GM23338 (cell line): Measurements from ENCODE around the gene EMCN. TPM values are rescaled to one million over a fixed set of nuclear protein-coding genes. Genes with fewer than 3 reads are reported as not detected.
A peak's percentile ranks its signal among the peaks of the same experiment; 100 is the strongest.

Experiments used
- ATAC-seq: fragments of 200-7000 bp; cut with Tn5 transposase; 3 replicates; pipeline ENCODE4 v1.9.1; 2020
- DNase-seq: peaks from one replicate; pipeline ENCODE4 v3.0.0-alpha.2; 2015; ENCODE audit warnings: low spot score
- H2AFZ ChIP-seq: fragments of 200-600 bp; sonication (generic); 2 replicates; pipeline ENCODE4 v1.8.0; 2016; ENCODE audit warnings: antibody characterized with exemption, mild to moderate bottlenecking, moderate library complexity
- H3F3A ChIP-seq: fragments of 200-600 bp; sonication (generic); replicated peaks from 2 replicates; pipeline ENCODE4 v1.8.0; 2017; ENCODE audit warnings: antibody characterized with exemption, mixed run types, low read depth
- H3K27ac ChIP-seq: fragments of 200-600 bp; sonication (generic); 2 replicates; pipeline ENCODE4 v1.6.1; 2016; ENCODE audit warnings: low read depth
- H3K27me3 ChIP-seq: fragments of 200-600 bp; sonication (generic); 2 replicates; pipeline ENCODE4 v1.8.0; 2016; ENCODE audit warnings: mild to moderate bottlenecking, mixed run types, moderate library complexity; ENCODE audit not compliant: insufficient read depth
- H3K36me3 ChIP-seq: fragments of 200-600 bp; sonication (generic); 2 replicates; pipeline ENCODE4 v1.8.0; 2016; ENCODE audit warnings: mild to moderate bottlenecking; ENCODE audit not compliant: insufficient read depth
- H3K4me1 ChIP-seq: fragments of 200-600 bp; sonication (generic); 2 replicates; pipeline ENCODE4 v1.8.0; 2016; ENCODE audit warnings: mild to moderate bottlenecking, moderate library complexity; ENCODE audit not compliant: insufficient read depth
- H3K4me2 ChIP-seq: fragments of 200-600 bp; sonication (generic); 2 replicates; pipeline ENCODE4 v1.7.1; 2017; ENCODE audit warnings: mixed run types
- H3K4me3 ChIP-seq: fragments of 200-600 bp; sonication (generic); 2 replicates; pipeline ENCODE4 v1.6.1; 2016; ENCODE audit warnings: mixed run types
- H3K79me2 ChIP-seq: fragments of 200-600 bp; sonication (generic); replicated peaks from 2 replicates; pipeline ENCODE4 v1.8.0; 2017; ENCODE audit warnings: mild to moderate bottlenecking; ENCODE audit not compliant: insufficient read depth
- H3K9me2 ChIP-seq: fragments of 200-600 bp; sonication (generic); 2 replicates; pipeline ENCODE4 v1.8.0; 2017; ENCODE audit not compliant: insufficient read depth
- H4K20me1 ChIP-seq: fragments of 200-600 bp; sonication (generic); replicated peaks from 2 replicates; pipeline ENCODE4 v1.8.0; 2017; ENCODE audit warnings: mild to moderate bottlenecking; ENCODE audit not compliant: insufficient read depth
- H3K27ac Mint-ChIP-seq: 2 replicates; pipeline ENCODE4 v1.8.0; 2020; ENCODE audit warnings: inconsistent platforms, mild to moderate bottlenecking, moderate library complexity, mixed read lengths
- H3K27me3 Mint-ChIP-seq: 3 replicates; pipeline ENCODE4 v1.8.0; 2022; ENCODE audit warnings: low read depth, mild to moderate bottlenecking, moderate library complexity, mixed read lengths, inconsistent platforms; ENCODE audit not compliant: insufficient read depth, poor library complexity
- H3K36me3 Mint-ChIP-seq: 3 replicates; pipeline ENCODE4 v1.8.0; 2021; ENCODE audit warnings: low read depth, mild to moderate bottlenecking, inconsistent platforms, moderate library complexity, mixed read lengths
- H3K4me1 Mint-ChIP-seq: 3 replicates; pipeline ENCODE4 v1.8.0; 2020; ENCODE audit warnings: mild to moderate bottlenecking, inconsistent platforms, mixed read lengths
- H3K4me3 Mint-ChIP-seq: 3 replicates; pipeline ENCODE4 v1.8.0; 2021; ENCODE audit warnings: moderate library complexity, mild to moderate bottlenecking, inconsistent platforms, mixed read lengths
- H3K9me3 Mint-ChIP-seq: 3 replicates; pipeline ENCODE4 v1.8.0; 2020; ENCODE audit warnings: moderate library complexity, mild to moderate bottlenecking, inconsistent platforms, mixed read lengths
- CREB1 ChIP-seq: fragments of 250-450 bp; sonication (Bioruptor Pico); IDR thresholded peaks from 2 replicates; pipeline ENCODE4 v1.5.0; 2020; ENCODE audit warnings: low read depth, mild to moderate bottlenecking, moderate library complexity
- EZH2 ChIP-seq: fragments of 200-600 bp; sonication (generic); IDR thresholded peaks from one replicate; pipeline ENCODE4 v1.8.0; 2017; ENCODE audit warnings: antibody characterized with exemption, mild to moderate bottlenecking, low read depth; ENCODE audit not compliant: unreplicated experiment
- EZH2phosphoT487 ChIP-seq: fragments of 200-600 bp; sonication (generic); IDR thresholded peaks from one replicate; pipeline ENCODE4 v1.8.1; 2018; ENCODE audit warnings: antibody characterized with exemption; ENCODE audit not compliant: unreplicated experiment
- JUNB ChIP-seq: IDR thresholded peaks from one replicate; pipeline ENCODE4 v1.6.1; 2016; ENCODE audit warnings: antibody characterized with exemption; ENCODE audit not compliant: unreplicated experiment
- NANOG ChIP-seq: IDR thresholded peaks from 2 replicates; pipeline ENCODE4 v1.6.1; 2016; ENCODE audit warnings: antibody characterized with exemption, borderline replicate concordance
- POLR2AphosphoS5 ChIP-seq: IDR thresholded peaks from 2 replicates; pipeline ENCODE4 v1.6.1; 2016; ENCODE audit warnings: antibody characterized with exemption, low read depth
- REST ChIP-seq: IDR thresholded peaks from one replicate; pipeline ENCODE4 v1.6.1; 2018; ENCODE audit warnings: antibody characterized with exemption; ENCODE audit not compliant: unreplicated experiment
- STAT1 ChIP-seq: IDR thresholded peaks from one replicate; pipeline ENCODE4 v1.6.1; 2016; ENCODE audit warnings: antibody characterized with exemption; ENCODE audit not compliant: unreplicated experiment
- ZNF462 ChIP-seq: fragments of 250-450 bp; sonication (Bioruptor Pico); IDR thresholded peaks from 2 replicates; pipeline ENCODE4 v1.5.0; 2020; ENCODE audit warnings: mild to moderate bottlenecking, moderate library complexity
- polyA plus RNA-seq: library from polyadenylated mRNA; unstranded; fragments of >200 nt; fragmentation: Nextera tagmentation; extraction: Ambion mirVana; gene quantifications from 2 replicates; pipeline ENCODE4 v1.2.1, GENCODE V29; 2016
- total RNA-seq: library from RNA; depleted of rRNA; stranded (reverse); fragments of >200 nt; shearing (Covaris generic); gene quantifications from 2 replicates; pipeline ENCODE4 v1.2.3, GENCODE V29; 2014
- TF ChIP-seq, protein P1 (sequence below): IDR thresholded peaks from 2 replicates; pipeline ENCODE4 v1.6.1; 2016; ENCODE audit warnings: antibody characterized with exemption
- TF ChIP-seq, protein P2 (sequence below), 2 experiments: fragments of 200-600 bp in 1 of 2; sonication (generic) in 1 of 2; conservative IDR thresholded peaks; 2 replicates each; pipeline versions ENCODE4 v1.5.1 to v1.6.1; 2016 to 2017; ENCODE audit warnings: antibody characterized with exemption in 2 of 2, low read depth in 2 of 2, mild to moderate bottlenecking in 2 of 2, moderate library complexity in 1 of 2

The EMCN gene
- total and polyA plus RNA-seq, 2 experiments from 2014 or later: not detected

- no peak overlapping the region for H3K27ac Mint-ChIP-seq
- no peaks in the 10 kb centered on the region for H3K36me3 ChIP-seq
- H3K36me3 Mint-ChIP-seq: peaks cover 17% of the 10 kb centered on the region; the same call in 1 of the 3 replicates
These were observed 160.3 kb downstream of the EMCN start for GRCh38 chr4:100357542-100357941.

More at GRCh38 chr4:100357542-100357941, 160.3 kb downstream of the EMCN start:
- peaks cover 19% of the 10 kb centered on the region for H3K9me3 Mint-ChIP-seq
- TF ChIP-seq EZH2phosphoT487 (no peak), POLR2AphosphoS5 (no peak), EZH2 (no peak), JUNB (no peak), NANOG (no peak), STAT1 (no peak), ZNF462 (CRISPR knock-in tag) (no peak), REST (no peak), CREB1 (CRISPR knock-in tag) (no peak)
- TF ChIP-seq, protein P1, sequence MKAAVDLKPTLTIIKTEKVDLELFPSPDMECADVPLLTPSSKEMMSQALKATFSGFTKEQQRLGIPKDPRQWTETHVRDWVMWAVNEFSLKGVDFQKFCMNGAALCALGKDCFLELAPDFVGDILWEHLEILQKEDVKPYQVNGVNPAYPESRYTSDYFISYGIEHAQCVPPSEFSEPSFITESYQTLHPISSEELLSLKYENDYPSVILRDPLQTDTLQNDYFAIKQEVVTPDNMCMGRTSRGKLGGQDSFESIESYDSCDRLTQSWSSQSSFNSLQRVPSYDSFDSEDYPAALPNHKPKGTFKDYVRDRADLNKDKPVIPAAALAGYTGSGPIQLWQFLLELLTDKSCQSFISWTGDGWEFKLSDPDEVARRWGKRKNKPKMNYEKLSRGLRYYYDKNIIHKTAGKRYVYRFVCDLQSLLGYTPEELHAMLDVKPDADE: no peak
- TF ChIP-seq, protein P2, sequence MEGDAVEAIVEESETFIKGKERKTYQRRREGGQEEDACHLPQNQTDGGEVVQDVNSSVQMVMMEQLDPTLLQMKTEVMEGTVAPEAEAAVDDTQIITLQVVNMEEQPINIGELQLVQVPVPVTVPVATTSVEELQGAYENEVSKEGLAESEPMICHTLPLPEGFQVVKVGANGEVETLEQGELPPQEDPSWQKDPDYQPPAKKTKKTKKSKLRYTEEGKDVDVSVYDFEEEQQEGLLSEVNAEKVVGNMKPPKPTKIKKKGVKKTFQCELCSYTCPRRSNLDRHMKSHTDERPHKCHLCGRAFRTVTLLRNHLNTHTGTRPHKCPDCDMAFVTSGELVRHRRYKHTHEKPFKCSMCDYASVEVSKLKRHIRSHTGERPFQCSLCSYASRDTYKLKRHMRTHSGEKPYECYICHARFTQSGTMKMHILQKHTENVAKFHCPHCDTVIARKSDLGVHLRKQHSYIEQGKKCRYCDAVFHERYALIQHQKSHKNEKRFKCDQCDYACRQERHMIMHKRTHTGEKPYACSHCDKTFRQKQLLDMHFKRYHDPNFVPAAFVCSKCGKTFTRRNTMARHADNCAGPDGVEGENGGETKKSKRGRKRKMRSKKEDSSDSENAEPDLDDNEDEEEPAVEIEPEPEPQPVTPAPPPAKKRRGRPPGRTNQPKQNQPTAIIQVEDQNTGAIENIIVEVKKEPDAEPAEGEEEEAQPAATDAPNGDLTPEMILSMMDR (conservative IDR thresholded peaks at IDR 0.05; ENCODE audit: low read depth in 2 of 2): no peak
- Histone ChIP-seq H3F3A (no peaks in the 10 kb centered on the region), H3K27ac (no peak overlapping the region), H3K4me1 (no peaks in the 10 kb centered on the region), H3K9me2 (no peaks in the 10 kb centered on the region), H3K27me3 (no peaks in the 10 kb centered on the region), H3K4me2 (no peak overlapping the region), H4K20me1 (no peaks in the 10 kb centered on the region), H2AFZ (no peak overlapping the region), H3K4me3 (no peak overlapping the region), H3K79me2 (no peaks in the 10 kb centered on the region)
- DNase-seq (peak; percentile 5), ATAC-seq (no peak)
- H3K4me1 Mint-ChIP-seq: no peaks in the 10 kb centered on the region
- no peaks in the 10 kb centered on the region for H3K27me3 Mint-ChIP-seq
- no peak overlapping the region for H3K4me3 Mint-ChIP-seq
